HG03565 (cell line): ENCODE measurements around the gene C10orf90.
"Not testable (repeated sequence)": the region's sequence is repeated elsewhere in the genome, so short reads cannot be mapped to it uniquely, and the experiment has no call there.

Source experiments
- ATAC-seq: cut with Tn5 transposase; IDR thresholded peaks from one replicate; pipeline ENCODE4 v1.9.1; 2021; ENCODE audit warnings: mild to moderate bottlenecking, moderate library complexity; ENCODE audit not compliant: unreplicated experiment

The C10orf90 gene

GRCh38 chr10:126402721-126403695, 267.5 kb downstream of the C10orf90 start:
- no peak for ATAC-seq

GRCh38 chr10:126400641-126401040, 269.9 kb downstream of the C10orf90 start:
- ATAC-seq: no peak

GRCh38 chr10:126398924-126399323, 271.6 kb downstream of the C10orf90 start:
- ATAC-seq: no peak

- ATAC-seq: no peak
These were observed 272.1 kb downstream of the C10orf90 start for GRCh38 chr10:126398383-126398743.

- ATAC-seq: no peak
These were observed 272.7 kb downstream of the C10orf90 start for GRCh38 chr10:126397640-126398382.

- no peak for ATAC-seq
These were observed 273.3 kb downstream of the C10orf90 start for GRCh38 chr10:126397156-126397555.

GRCh38 chr10:126394948-126395347, 275.5 kb downstream of the C10orf90 start:
- ATAC-seq: no peak

GRCh38 chr10:126393076-126393475, 277.4 kb downstream of the C10orf90 start:
- no peak for ATAC-seq

- no peak for ATAC-seq
These were observed 278.0 kb downstream of the C10orf90 start for GRCh38 chr10:126392469-126392868.

- ATAC-seq: no peak
These were observed 278.4 kb downstream of the C10orf90 start for GRCh38 chr10:126392068-126392467.

- ATAC-seq: no peak
These were observed 279.2 kb downstream of the C10orf90 start for GRCh38 chr10:126391192-126391885.

GRCh38 chr10:126390324-126390723, 280.2 kb downstream of the C10orf90 start:
- no peak for ATAC-seq

GRCh38 chr10:126387931-126388911, 282.3 kb downstream of the C10orf90 start, which contains the start of gene ADAM12:
Gene ADAM12 (minus strand): TSS chr10:126388477. CDS start chr10:126388145, 332 bp downstream.
- no peak for ATAC-seq

GRCh38 chr10:126387041-126387921, 283.2 kb downstream of the C10orf90 start:
- no peak for ATAC-seq

- ATAC-seq: no peak
These were observed 286.1 kb downstream of the C10orf90 start for GRCh38 chr10:126384269-126384873.

- ATAC-seq: no peak
These were observed 290.0 kb downstream of the C10orf90 start for GRCh38 chr10:126380352-126381076.

GRCh38 chr10:126379166-126379565, 291.3 kb downstream of the C10orf90 start:
- ATAC-seq: not testable (repeated sequence)

GRCh38 chr10:126376956-126377355, 293.5 kb downstream of the C10orf90 start:
- ATAC-seq: no peak
